Endothelial cell of umbilical vein (primary cell): Measurements from ENCODE around the gene NUP214. TPM values are rescaled to one million over a fixed set of nuclear protein-coding genes. Genes with fewer than 3 reads are reported as not detected.

Source experiments
- BruUV-seq: library from RNA; stranded (reverse); fragments of 400-500 nt; replicated peaks from 2 replicates; lab custom pipeline; 2021; lab: Mats Ljungman, UMichigan
- CTCF ChIA-PET: fragments of 300-600, 350-600 bp; sonication (Branson Sonifier 250); formaldehyde crosslinking; loops from one replicate; lab custom pipeline; 2021; ENCODE audit warnings: antibody characterized with exemption, inconsistent platforms; lab: Charles Lee
- POLR2A ChIA-PET: fragments of 300-600, 350-600 bp; sonication (Branson Sonifier 250); formaldehyde crosslinking; loops from one replicate; lab custom pipeline; 2021; ENCODE audit warnings: antibody characterized with exemption, inconsistent platforms; lab: Charles Lee
- DNase-seq: peaks from one replicate; pipeline ENCODE4 v3.0.0-alpha.2; 2011; ENCODE audit warnings: low read depth, low spot score
- FAIRE-seq: peaks from 2 replicates; lab custom pipeline; 2011; peaks lifted over from hg19 to GRCh38; lab: Jason Lieb, UNC
- H2AFZ ChIP-seq: 2 replicates; pipeline ENCODE4 v1.6.0; 2012; ENCODE audit warnings: low read depth, low read length, control low read depth, inconsistent platforms
- H3K27ac ChIP-seq: 2 replicates; pipeline ENCODE4 v1.5.1; 2011; ENCODE audit warnings: low read depth, mild to moderate bottlenecking, control low read depth, low read length, moderate library complexity; ENCODE audit not compliant: insufficient read depth
- H3K27me3 ChIP-seq, 2 experiments: 2 replicates each; pipeline versions ENCODE4 v1.6.0 to v1.6.1; 2011; ENCODE audit warnings: low read length in 2 of 2, mixed read lengths in 1 of 2; ENCODE audit not compliant: control insufficient read depth in 2 of 2, insufficient read depth in 2 of 2
- H3K36me3 ChIP-seq, 2 experiments: 2 replicates in 1 of 2; 3 replicates in 1 of 2; pipeline ENCODE4 v1.5.1; 2011; ENCODE audit warnings: low read length in 2 of 2, mild to moderate bottlenecking in 1 of 2, moderate library complexity in 1 of 2; ENCODE audit not compliant: control insufficient read depth in 2 of 2, insufficient read depth in 2 of 2; ENCODE audit errors: extremely low read depth in 1 of 2
- H3K4me1 ChIP-seq: 3 replicates; pipeline ENCODE4 v1.5.1; 2011; ENCODE audit warnings: mild to moderate bottlenecking, low read length; ENCODE audit not compliant: control insufficient read depth, insufficient read depth; ENCODE audit errors: extremely low read depth
- H3K4me2 ChIP-seq: 2 replicates; pipeline ENCODE4 v1.6.1; 2011; ENCODE audit warnings: low read length, control low read depth, mixed read lengths; ENCODE audit not compliant: insufficient read depth
- H3K4me3 ChIP-seq, 3 experiments: fragments of 200-600 bp in 1 of 3; sonication (generic), shearing (Covaris generic) in 1 of 3; replicated peaks in 1 of 3; 2 replicates each; pipeline ENCODE4 v1.5.1; 2011 to 2016; ENCODE audit warnings: control low read depth in 3 of 3, low read length in 3 of 3, mild to moderate bottlenecking in 2 of 3, inconsistent platforms in 1 of 3, low read depth in 1 of 3, moderate library complexity in 1 of 3; ENCODE audit not compliant: insufficient read depth in 1 of 3
- H3K79me2 ChIP-seq: 2 replicates; pipeline ENCODE4 v1.6.0; 2012; ENCODE audit warnings: low read length, inconsistent platforms; ENCODE audit not compliant: control insufficient read depth, insufficient read depth
- H3K9ac ChIP-seq: replicated peaks from 2 replicates; pipeline ENCODE3; 2011; ENCODE audit warnings: low read length, control low read depth; ENCODE audit not compliant: insufficient read depth; ENCODE audit errors: extremely low read depth
- H3K9me1 ChIP-seq: replicated peaks from 3 replicates; pipeline ENCODE4 v1.6.0; 2011; ENCODE audit warnings: mild to moderate bottlenecking, low read length; ENCODE audit not compliant: control insufficient read depth, insufficient read depth; ENCODE audit errors: extremely low read depth
- H3K9me3 ChIP-seq: replicated peaks from 2 replicates; pipeline ENCODE4 v1.5.1; 2012; ENCODE audit warnings: low read length, inconsistent platforms; ENCODE audit not compliant: control insufficient read depth, insufficient read depth
- H4K20me1 ChIP-seq: replicated peaks from 2 replicates; pipeline ENCODE3; 2011; ENCODE audit warnings: mild to moderate bottlenecking, low read length; ENCODE audit not compliant: control insufficient read depth, insufficient read depth; ENCODE audit errors: extremely low read depth
- CTCF ChIP-seq, 2 donors: IDR thresholded peaks; 1 replicate in 1 of 2; 2 replicates in 1 of 2; pipeline ENCODE4 v1.5.1; 2011; ENCODE audit warnings: low read length in 2 of 2, mild to moderate bottlenecking in 2 of 2, moderate library complexity in 2 of 2, control low read depth in 1 of 2, inconsistent platforms in 1 of 2, low read depth in 1 of 2; ENCODE audit not compliant: insufficient read depth in 1 of 2; ENCODE audit errors: extremely low read depth in 1 of 2
- EZH2 ChIP-seq: IDR thresholded peaks from 2 replicates; pipeline ENCODE4 v1.6.1; 2012; ENCODE audit warnings: borderline replicate concordance, low read depth, mild to moderate bottlenecking, moderate library complexity, low read length, inconsistent platforms; ENCODE audit not compliant: severe bottlenecking
- GATA2 ChIP-seq: IDR thresholded peaks from 2 replicates; pipeline ENCODE4 v1.7.0; 2011; ENCODE audit warnings: low read depth, mild to moderate bottlenecking, moderate library complexity, mixed read lengths, low read length; ENCODE audit not compliant: insufficient read length, insufficient read depth
- JUN ChIP-seq: IDR thresholded peaks from 2 replicates; pipeline ENCODE4 v1.6.1; 2011; ENCODE audit warnings: borderline replicate concordance, low read depth; ENCODE audit not compliant: insufficient read length, insufficient read depth
- MAX ChIP-seq: IDR thresholded peaks from 2 replicates; pipeline ENCODE4 v1.6.1; 2011; ENCODE audit not compliant: insufficient read depth, insufficient read length
- POLR2A ChIP-seq: IDR thresholded peaks from 2 replicates; pipeline ENCODE4 v1.6.1; 2012; ENCODE audit warnings: low read depth, mild to moderate bottlenecking, control low read depth, low read length
- POLR2AphosphoS5 ChIP-seq: IDR thresholded peaks from 2 replicates; pipeline ENCODE4 v1.6.1; 2012; ENCODE audit warnings: low read depth, mild to moderate bottlenecking, control low read depth, low read length, moderate library complexity; ENCODE audit not compliant: insufficient read depth
- dilution Hi-C: fragments of 300-500 bp; cut with MboI; formaldehyde crosslinking; loops from one replicate; pipeline ENCODE4 v1.15.0; 2019; ENCODE audit warnings: low sequenced_read_pairs; ENCODE audit not compliant: extremely low pct_ligation_motif_present
- intact Hi-C: fragments of 100-400 bp; cut with micrococcal nuclease; formaldehyde crosslinking; loops from one replicate; pipeline ENCODE4 v1.10.0; 2022
- polyA plus RNA-seq, 4 experiments: library from polyadenylated mRNA; depleted of rRNA in 3 of 4; stranded (reverse) in 3 of 4; unstranded in 1 of 4; fragments of >200 nt; gene quantifications; 2 replicates each; pipeline versions ENCODE4 v1.2.1 to v1.2.3, GENCODE V29; 2011 to 2012; ENCODE audit warnings: missing spikeins in 1 of 4
- total RNA-seq: library from RNA; stranded (reverse); gene quantifications from 2 replicates; pipeline ENCODE4 v1.2.3, GENCODE V29; 2021

NUP214 gene
- total and polyA plus RNA-seq, 2 donors (not counting 3 experiments of a cell fraction or from before 2014, with no cell fraction given), result 28.7 to 65.9 TPM

- Histone ChIP-seq H3K4me2 (no peak overlapping the region), H3K79me2 (peaks cover under 1% of the 10 kb centered on the region), H3K9ac (no peak overlapping the region), H4K20me1 (no peaks in the 10 kb centered on the region), H3K4me1 (no peaks in the 10 kb centered on the region), H3K27ac (no peak overlapping the region), H3K9me3 (no peaks in the 10 kb centered on the region), H2AFZ (no peak overlapping the region), H3K9me1 (no peaks in the 10 kb centered on the region), H3K36me3 (no peaks in the 10 kb centered on the region), H3K4me3 (no peak overlapping the region), H3K27me3 (peaks cover 20 to 23% of the 10 kb centered on the region in 2 experiments)
- dilution Hi-C loops, result no loop called here
- no peak for FAIRE-seq
- no TSS peak for BruUV-seq
- intact Hi-C loops, result no loop called here
- no peak for DNase-seq
- no peak for TF ChIP-seq MAX
- no peak for TF ChIP-seq POLR2AphosphoS5
- no peak for TF ChIP-seq GATA2
- TF ChIP-seq POLR2A, result no peak
- no peak for TF ChIP-seq CTCF (IDR thresholded peaks at IDR 0.05; ENCODE audit: extremely low read depth in 1 of 2, insufficient read depth in 1 of 2, low read depth in 1 of 2, low read length in 2 of 2)
- TF ChIP-seq EZH2, result no peak
- no peak for TF ChIP-seq JUN
- ChIA-PET POLR2A (no interaction called here), CTCF (no interaction called here)
Observed at GRCh38 chr9:131281119-131281965, 156.0 kb downstream of the NUP214 start.
